Measurements from ENCODE around the gene KLK5. TPM values are rescaled to one million over a fixed set of nuclear protein-coding genes. Genes with fewer than 3 reads are reported as not detected.

The KLK5 gene
- total RNA-seq, 4 donors from 2014 or later, result 1.2 TPM; not detected in 3

- Histone ChIP-seq H3K4me3 (no peak overlapping the region), H3K27ac (no peak overlapping the region), H3K4me1 (peaks cover 0 to 8% (median 0%) of the 10 kb centered on the region in 3 donors), H3K36me3 (no peaks in the 10 kb centered on the region), H3K9me3 (peaks cover 0 to 6% (median 0%) of the 10 kb centered on the region in 3 donors), H3K27me3 (peaks cover 91% of the 10 kb centered on the region)
- ATAC-seq, result no peak
- 67% methylated on average over 1 of the region's 4 CpGs; no CpG with 5 or more reads in 1 of the 2 donors for WGBS, 2 donors (ENCODE audit: low coverage in 1 of 2)
- TF ChIP-seq CTCF (IDR thresholded peaks at IDR 0.05) (no peak), EP300 (IDR thresholded peaks at IDR 0.05) (no peak), POLR2AphosphoS5 (IDR thresholded peaks at IDR 0.05) (no peak), POLR2A (IDR thresholded peaks at IDR 0.05) (no peak)
These were observed 42.1 kb downstream of the KLK5 start for GRCh38 chr19:50910722-50911121.

GRCh38 chr19:50909240-50910070 lies 43.4 kb downstream of the KLK5 start:
- TF ChIP-seq POLR2A (IDR thresholded peaks at IDR 0.05) (no peak), CTCF (IDR thresholded peaks at IDR 0.05) (no peak), EP300 (IDR thresholded peaks at IDR 0.05) (no peak), POLR2AphosphoS5 (IDR thresholded peaks at IDR 0.05) (no peak)
- no peak overlapping the region for H3K27ac ChIP-seq
- peaks cover 0 to 6% (median 0%) of the 10 kb centered on the region in 3 donors for H3K9me3 ChIP-seq
- 0 to 1% methylated on average over 8 to 18 of the region's 36 CpGs for WGBS, 2 donors (ENCODE audit: low coverage in 1 of 2)
- ATAC-seq, result no peak
- peaks cover 0 to 8% (median 0%) of the 10 kb centered on the region in 3 donors for H3K4me1 ChIP-seq
- no peak overlapping the region for H3K4me3 ChIP-seq
- peaks cover 91% of the 10 kb centered on the region for H3K27me3 ChIP-seq
- H3K36me3 ChIP-seq, result no peaks in the 10 kb centered on the region

GRCh38 chr19:50908336-50908735 lies 44.5 kb downstream of the KLK5 start:
- Histone ChIP-seq H3K4me1 (peaks cover 0 to 8% (median 0%) of the 10 kb centered on the region in 3 donors), H3K27me3 (peaks cover 100% of the 10 kb centered on the region), H3K36me3 (no peaks in the 10 kb centered on the region), H3K4me3 (no peak overlapping the region), H3K9me3 (peaks cover 0 to 6% (median 0%) of the 10 kb centered on the region in 3 donors), H3K27ac (no peak overlapping the region)
- TF ChIP-seq CTCF (IDR thresholded peaks at IDR 0.05) (no peak), EP300 (IDR thresholded peaks at IDR 0.05) (no peak), POLR2AphosphoS5 (IDR thresholded peaks at IDR 0.05) (no peak), POLR2A (IDR thresholded peaks at IDR 0.05) (no peak)
- no peak for ATAC-seq
- 29% methylated on average over 4 of the region's 25 CpGs; no CpG with 5 or more reads in 1 of the 2 donors for WGBS, 2 donors (ENCODE audit: low coverage in 1 of 2)

GRCh38 chr19:50906217-50906616 lies 46.6 kb downstream of the KLK5 start:
- no peak for TF ChIP-seq POLR2A (IDR thresholded peaks at IDR 0.05)
- TF ChIP-seq CTCF (IDR thresholded peaks at IDR 0.05), result peak in 1 of 4 experiments; percentile 11
- Histone ChIP-seq H3K27ac (no peak overlapping the region), H3K4me1 (peaks cover 0 to 8% (median 0%) of the 10 kb centered on the region in 3 donors), H3K4me3 (no peak overlapping the region), H3K9me3 (peaks cover 0 to 6% (median 0%) of the 10 kb centered on the region in 3 donors), H3K36me3 (no peaks in the 10 kb centered on the region), H3K27me3 (peaks cover 81% of the 10 kb centered on the region)
- 15 to 20% methylated on average over 2 to 3 of the region's 5 CpGs for WGBS, 2 donors (ENCODE audit: low coverage in 1 of 2)
- ATAC-seq, result no peak

- Histone ChIP-seq H3K4me3 (no peak overlapping the region), H3K4me1 (no peaks in the 10 kb centered on the region), H3K27me3 (peaks cover 70% of the 10 kb centered on the region), H3K27ac (no peak overlapping the region), H3K36me3 (no peaks in the 10 kb centered on the region), H3K9me3 (no peaks in the 10 kb centered on the region)
- WGBS, 2 donors (ENCODE audit: low coverage in 1 of 2), result 70 to 74% methylated on average over 3 to 4 of the region's 4 CpGs
- TF ChIP-seq EP300 (IDR thresholded peaks at IDR 0.05) (no peak), POLR2AphosphoS5 (IDR thresholded peaks at IDR 0.05) (no peak), CTCF (IDR thresholded peaks at IDR 0.05) (no peak)
- no peak for ATAC-seq
These were observed 50.2 kb downstream of the KLK5 start for GRCh38 chr19:50902640-50903039.

All from gastroesophageal sphincter (tissue), 4 donors.